ENCODE measurements around the gene HPSE. TPM values are rescaled to one million over a fixed set of nuclear protein-coding genes. Genes with fewer than 3 reads are reported as not detected.

HPSE gene
- total and polyA plus RNA-seq, 4 donors, result 2.5 to 6.6 (median 5.4) TPM

- WGBS (ENCODE audit: insufficient coverage), result no CpG with 5 or more reads among the region's 3 CpGs
These were observed 16.0 kb downstream of the HPSE start for GRCh38 chr4:83318666-83319065.

GRCh38 chr4:83317671-83318070, 17.0 kb downstream of the HPSE start:
- Histone ChIP-seq H3K36me3 (ENCODE audit: control insufficient read depth, insufficient read depth, low read length) (no peaks in the 10 kb centered on the region), H3K27ac (ENCODE audit: low read depth, low read length) (no peak overlapping the region), H3K9me3 (ENCODE audit: control insufficient read depth, insufficient read depth, low read length) (no peaks in the 10 kb centered on the region), H3K4me3 (ENCODE audit: low read depth, low read length) (no peak overlapping the region), H3K4me1 (ENCODE audit: control insufficient read depth, insufficient read depth, low read length) (no peaks in the 10 kb centered on the region), H3K27me3 (ENCODE audit: control insufficient read depth, insufficient read depth, low read length) (no peaks in the 10 kb centered on the region)
- no peak for DNase-seq (ENCODE audit: low read depth in 4 of 6, low spot score in 6 of 6)
- WGBS (ENCODE audit: insufficient coverage), result no CpG with 5 or more reads among the region's 4 CpGs

More at GRCh38 chr4:83318666-83319065, 16.0 kb downstream of the HPSE start:
- no peak for DNase-seq (ENCODE audit: low read depth in 4 of 6, low spot score in 6 of 6)
- H3K9me3 ChIP-seq (ENCODE audit: control insufficient read depth, insufficient read depth, low read length), result no peaks in the 10 kb centered on the region
- H3K27ac ChIP-seq (ENCODE audit: low read depth, low read length), result no peak overlapping the region
- no peak overlapping the region for H3K4me3 ChIP-seq (ENCODE audit: low read depth, low read length)
- H3K36me3 ChIP-seq (ENCODE audit: control insufficient read depth, insufficient read depth, low read length), result no peaks in the 10 kb centered on the region
- H3K4me1 ChIP-seq (ENCODE audit: control insufficient read depth, insufficient read depth, low read length), result no peaks in the 10 kb centered on the region
- H3K27me3 ChIP-seq (ENCODE audit: control insufficient read depth, insufficient read depth, low read length), result no peaks in the 10 kb centered on the region

GRCh38 chr4:83316459-83317165, 18.0 kb downstream of the HPSE start:
- Histone ChIP-seq H3K27ac (ENCODE audit: low read depth, low read length) (no peak overlapping the region), H3K9me3 (ENCODE audit: control insufficient read depth, insufficient read depth, low read length) (no peaks in the 10 kb centered on the region), H3K4me3 (ENCODE audit: low read depth, low read length) (no peak overlapping the region), H3K36me3 (ENCODE audit: control insufficient read depth, insufficient read depth, low read length) (no peaks in the 10 kb centered on the region), H3K27me3 (ENCODE audit: control insufficient read depth, insufficient read depth, low read length) (no peaks in the 10 kb centered on the region), H3K4me1 (ENCODE audit: control insufficient read depth, insufficient read depth, low read length) (no peaks in the 10 kb centered on the region)
- 96% methylated on average over 2 of the region's 13 CpGs for whole genome bisulfite sequencing (ENCODE audit: insufficient coverage)
- DNase-seq (ENCODE audit: low read depth in 4 of 6, low spot score in 6 of 6), result no peak

GRCh38 chr4:83315341-83315870, 19.2 kb downstream of the HPSE start:
- Histone ChIP-seq H3K9me3 (ENCODE audit: control insufficient read depth, insufficient read depth, low read length) (no peaks in the 10 kb centered on the region), H3K27ac (ENCODE audit: low read depth, low read length) (no peak overlapping the region), H3K36me3 (ENCODE audit: control insufficient read depth, insufficient read depth, low read length) (no peaks in the 10 kb centered on the region), H3K4me1 (ENCODE audit: control insufficient read depth, insufficient read depth, low read length) (no peaks in the 10 kb centered on the region), H3K27me3 (ENCODE audit: control insufficient read depth, insufficient read depth, low read length) (no peaks in the 10 kb centered on the region), H3K4me3 (ENCODE audit: low read depth, low read length) (no peak overlapping the region)
- no peak for DNase-seq (ENCODE audit: low read depth in 4 of 6, low spot score in 6 of 6)
- WGBS (ENCODE audit: insufficient coverage), result 85% methylated on average over 2 of the region's 4 CpGs

GRCh38 chr4:83308672-83309071, 26.0 kb downstream of the HPSE start:
- 64% methylated on average over 4 of the region's 4 CpGs for WGBS (ENCODE audit: insufficient coverage)
- Histone ChIP-seq H3K4me1 (ENCODE audit: control insufficient read depth, insufficient read depth, low read length) (no peaks in the 10 kb centered on the region), H3K36me3 (ENCODE audit: control insufficient read depth, insufficient read depth, low read length) (no peaks in the 10 kb centered on the region), H3K27me3 (ENCODE audit: control insufficient read depth, insufficient read depth, low read length) (no peaks in the 10 kb centered on the region), H3K9me3 (ENCODE audit: control insufficient read depth, insufficient read depth, low read length) (no peaks in the 10 kb centered on the region), H3K27ac (ENCODE audit: low read depth, low read length) (no peak overlapping the region), H3K4me3 (ENCODE audit: low read depth, low read length) (no peak overlapping the region)
- no peak for DNase-seq (ENCODE audit: low read depth in 4 of 6, low spot score in 6 of 6)

GRCh38 chr4:83307920-83308319, 26.7 kb downstream of the HPSE start:
- no peaks in the 10 kb centered on the region for H3K4me1 ChIP-seq (ENCODE audit: control insufficient read depth, insufficient read depth, low read length)
- no peak overlapping the region for H3K4me3 ChIP-seq (ENCODE audit: low read depth, low read length)
- H3K36me3 ChIP-seq (ENCODE audit: control insufficient read depth, insufficient read depth, low read length), result no peaks in the 10 kb centered on the region
- H3K27ac ChIP-seq (ENCODE audit: low read depth, low read length), result no peak overlapping the region
- 69% methylated on average over 4 of the region's 7 CpGs for WGBS (ENCODE audit: insufficient coverage)
- DNase-seq (ENCODE audit: low read depth in 4 of 6, low spot score in 6 of 6), result no peak
- no peaks in the 10 kb centered on the region for H3K27me3 ChIP-seq (ENCODE audit: control insufficient read depth, insufficient read depth, low read length)
- no peaks in the 10 kb centered on the region for H3K9me3 ChIP-seq (ENCODE audit: control insufficient read depth, insufficient read depth, low read length)

GRCh38 chr4:83305187-83305586, 29.5 kb downstream of the HPSE start:
- DNase-seq (ENCODE audit: low read depth in 4 of 6, low spot score in 6 of 6), result no peak
- H3K36me3 ChIP-seq (ENCODE audit: control insufficient read depth, insufficient read depth, low read length), result no peaks in the 10 kb centered on the region
- no peak overlapping the region for H3K27ac ChIP-seq (ENCODE audit: low read depth, low read length)
- H3K27me3 ChIP-seq (ENCODE audit: control insufficient read depth, insufficient read depth, low read length), result no peaks in the 10 kb centered on the region
- no peaks in the 10 kb centered on the region for H3K4me1 ChIP-seq (ENCODE audit: control insufficient read depth, insufficient read depth, low read length)
- WGBS (ENCODE audit: insufficient coverage), result no CpG with 5 or more reads among the region's 2 CpGs
- H3K4me3 ChIP-seq (ENCODE audit: low read depth, low read length), result no peak overlapping the region
- H3K9me3 ChIP-seq (ENCODE audit: control insufficient read depth, insufficient read depth, low read length), result no peaks in the 10 kb centered on the region

GRCh38 chr4:83297548-83298260, 36.9 kb downstream of the HPSE start:
- no peak overlapping the region for H3K27ac ChIP-seq (ENCODE audit: low read depth, low read length)
- no peaks in the 10 kb centered on the region for H3K4me1 ChIP-seq (ENCODE audit: control insufficient read depth, insufficient read depth, low read length)
- no peaks in the 10 kb centered on the region for H3K9me3 ChIP-seq (ENCODE audit: control insufficient read depth, insufficient read depth, low read length)
- whole genome bisulfite sequencing (ENCODE audit: insufficient coverage), result 100% methylated on average over 1 of the region's 3 CpGs
- H3K4me3 ChIP-seq (ENCODE audit: low read depth, low read length), result no peak overlapping the region
- DNase-seq (ENCODE audit: low read depth in 4 of 6, low spot score in 6 of 6), result no peak
- no peaks in the 10 kb centered on the region for H3K27me3 ChIP-seq (ENCODE audit: control insufficient read depth, insufficient read depth, low read length)
- no peaks in the 10 kb centered on the region for H3K36me3 ChIP-seq (ENCODE audit: control insufficient read depth, insufficient read depth, low read length)

- Histone ChIP-seq H3K4me1 (ENCODE audit: control insufficient read depth, insufficient read depth, low read length) (no peaks in the 10 kb centered on the region), H3K27ac (ENCODE audit: low read depth, low read length) (no peak overlapping the region), H3K4me3 (ENCODE audit: low read depth, low read length) (no peak overlapping the region), H3K36me3 (ENCODE audit: control insufficient read depth, insufficient read depth, low read length) (no peaks in the 10 kb centered on the region), H3K9me3 (ENCODE audit: control insufficient read depth, insufficient read depth, low read length) (no peaks in the 10 kb centered on the region), H3K27me3 (ENCODE audit: control insufficient read depth, insufficient read depth, low read length) (no peaks in the 10 kb centered on the region)
- no CpG with 5 or more reads among the region's 8 CpGs for whole genome bisulfite sequencing (ENCODE audit: insufficient coverage)
- DNase-seq (ENCODE audit: low read depth in 4 of 6, low spot score in 6 of 6), result no peak
These were observed 41.2 kb downstream of the HPSE start for GRCh38 chr4:83293305-83294046.

Measured in spinal cord (tissue), 10 donors.